NCI-H2196 treated with DMSO at 0.1 percent for 48 hours (cell line): ENCODE results near the gene RIN3.

Source experiments
- DNase-seq: peaks from one replicate; lab custom pipeline; 2025; ENCODE audit not compliant: unreplicated experiment; lab: John Stamatoyannopoulos, UW

RIN3 gene

DNA sequence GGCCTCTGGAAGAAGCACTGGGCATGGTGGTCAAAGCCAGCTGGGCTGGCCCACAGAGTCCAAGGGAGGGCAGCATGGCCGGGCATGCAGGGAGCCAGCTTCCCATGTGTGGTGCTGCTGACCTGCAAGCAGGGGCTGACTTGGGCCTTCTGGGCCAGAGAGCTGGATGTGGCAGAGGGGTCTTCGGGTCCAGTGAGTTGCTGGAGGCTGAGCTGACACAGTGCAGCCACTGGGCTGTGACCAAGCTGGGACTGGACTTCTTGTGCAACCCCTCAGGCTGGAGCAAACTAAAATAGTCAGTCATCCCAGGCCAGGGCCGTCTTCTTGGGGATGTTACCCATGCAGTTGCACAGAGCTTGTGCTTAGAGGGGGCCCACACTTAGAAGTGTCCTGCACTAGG is 7.3 kb upstream of the RIN3 start:
- no peak for DNase-seq

DNA sequence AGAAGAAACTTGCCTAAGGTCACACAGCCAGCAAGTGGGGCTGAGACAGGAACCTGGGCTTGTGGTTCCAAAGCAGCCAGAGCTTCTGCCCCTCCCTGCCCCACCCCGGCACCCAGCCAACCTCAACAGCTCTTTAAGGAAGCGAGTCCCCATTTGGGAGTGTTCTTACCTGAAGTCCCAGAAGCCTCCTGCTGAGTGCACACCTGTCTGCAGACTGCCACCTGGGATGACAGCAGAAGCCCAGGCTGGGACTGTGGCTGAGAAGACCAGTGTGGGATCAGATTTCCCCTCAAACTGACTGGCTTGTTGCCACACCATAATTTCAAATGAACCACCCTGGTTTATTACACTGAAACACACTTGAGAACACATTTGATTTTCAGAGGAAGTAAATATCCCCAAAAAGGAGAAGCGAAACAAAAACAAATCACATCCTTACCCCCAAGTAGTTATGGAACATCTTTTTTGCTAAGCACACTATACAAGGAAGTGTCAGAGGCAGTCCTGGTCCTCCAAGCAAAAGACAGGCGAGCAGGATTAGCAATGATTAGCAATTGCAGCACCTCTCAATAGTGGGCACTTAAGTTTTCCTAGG is 6.3 kb upstream of the RIN3 start:
- peak; percentile 18 for DNase-seq

- DNase-seq = no peak
Measured at GRCh38 chr14:92510972-92511371, 2.6 kb upstream of the RIN3 start.

DNA sequence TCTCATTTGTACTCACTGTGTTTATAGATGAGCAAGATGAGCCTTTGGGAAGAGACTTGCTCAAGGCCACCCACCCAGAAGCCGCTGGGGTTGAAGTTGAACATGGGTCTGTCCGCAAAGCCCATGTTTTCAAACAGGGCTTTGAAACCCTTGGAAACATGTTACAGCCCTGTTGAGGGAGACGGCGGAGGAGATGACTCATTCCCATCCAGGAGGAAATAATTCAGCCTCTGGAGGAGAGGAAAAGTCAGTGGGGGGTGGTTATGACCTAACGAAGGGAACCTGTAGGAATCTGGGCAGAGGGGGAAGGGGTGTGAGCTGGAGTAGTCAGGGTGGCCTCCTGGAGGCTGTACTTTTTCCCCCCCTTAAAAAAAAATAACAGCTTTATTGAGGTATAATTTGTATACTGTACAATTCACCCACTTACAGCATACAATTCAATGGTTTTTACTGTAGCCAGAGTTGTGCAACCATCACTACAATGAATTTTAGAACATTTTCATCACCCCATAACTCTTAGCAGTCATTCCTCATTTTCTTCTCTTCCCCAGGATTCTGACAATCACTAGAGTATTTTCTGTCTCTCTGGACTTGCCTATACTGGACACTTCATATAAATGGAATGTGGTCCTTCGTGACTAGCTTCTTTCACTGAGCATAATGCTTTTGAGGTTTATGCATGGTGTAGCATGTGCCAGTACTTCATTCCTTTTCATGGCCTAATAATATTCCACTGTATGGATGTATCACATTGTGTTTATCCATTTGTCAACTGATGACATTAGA is 1.9 kb upstream of the RIN3 start:
- DNase-seq = no peak

GRCh38 chr14:92512807-92513203 is 776 bp upstream of the RIN3 start:
- no peak for DNase-seq

- DNase-seq = no peak
Measured at GRCh38 chr14:92513966-92514843, 624 bp downstream of the RIN3 start.

DNA sequence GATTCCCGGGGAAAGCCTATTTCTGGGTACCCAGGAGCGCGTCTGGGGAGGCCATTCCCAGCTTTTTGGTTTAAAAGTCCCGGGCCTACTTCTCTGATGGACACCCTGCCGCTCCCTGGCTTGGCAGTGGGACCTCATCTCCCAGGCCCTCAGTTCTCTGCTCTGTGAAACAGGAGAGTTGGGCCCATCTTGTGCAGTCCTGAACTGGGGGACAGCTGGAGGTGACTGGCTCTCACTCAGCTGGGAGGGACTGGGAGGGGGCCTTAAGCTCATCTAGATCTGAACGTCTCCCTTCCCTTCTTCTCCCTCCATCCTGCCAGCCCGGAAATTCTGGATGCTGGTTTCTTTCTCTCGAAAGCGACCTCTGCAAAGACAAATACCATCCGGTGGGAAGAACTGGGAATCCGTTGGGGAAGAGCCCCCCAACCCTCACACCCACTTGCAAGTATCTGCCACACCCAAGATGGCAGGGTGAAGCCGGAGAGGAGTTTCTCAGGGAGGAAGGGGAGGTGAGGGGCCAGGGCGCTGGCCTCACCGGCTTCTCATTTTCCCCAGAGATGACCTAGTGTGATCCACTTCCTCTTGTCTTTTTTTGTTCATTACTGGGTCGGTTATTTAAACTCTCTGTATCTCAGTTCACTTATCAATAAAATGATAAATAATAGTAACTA is 1.4 kb downstream of the RIN3 start:
- DNase-seq = no peak

- no peak for DNase-seq
Measured at GRCh38 chr14:92515546-92516343, 2.2 kb downstream of the RIN3 start.

GRCh38 chr14:92516344-92516965 is 2.9 kb downstream of the RIN3 start:
- DNase-seq = no peak

DNA sequence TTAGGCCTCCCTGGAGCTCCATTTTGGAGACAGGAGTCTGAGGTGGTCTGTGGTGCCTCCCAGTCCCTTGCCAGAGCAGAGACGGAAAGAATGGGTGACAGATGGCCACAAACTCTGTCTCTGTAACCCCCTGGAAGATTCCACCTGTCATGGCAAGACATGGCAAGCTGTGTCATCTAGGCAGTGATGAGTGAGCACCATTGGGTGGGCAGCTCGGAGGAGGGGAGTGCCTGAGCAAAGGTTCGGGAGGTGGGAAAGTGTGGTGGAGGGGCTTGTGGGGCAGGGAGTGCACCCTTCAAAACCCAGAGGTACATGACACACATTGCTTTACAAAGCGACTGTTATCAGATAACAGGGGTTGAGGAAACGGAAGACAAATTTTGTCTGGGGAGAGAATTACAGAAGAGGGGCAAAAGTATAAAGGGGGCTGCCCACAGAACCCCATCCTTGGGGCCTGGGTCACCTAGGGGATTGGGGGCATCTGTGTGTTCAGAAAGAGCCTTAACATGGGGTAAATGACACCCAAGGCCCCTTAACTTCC is 3.5 kb downstream of the RIN3 start:
- no peak for DNase-seq

DNA sequence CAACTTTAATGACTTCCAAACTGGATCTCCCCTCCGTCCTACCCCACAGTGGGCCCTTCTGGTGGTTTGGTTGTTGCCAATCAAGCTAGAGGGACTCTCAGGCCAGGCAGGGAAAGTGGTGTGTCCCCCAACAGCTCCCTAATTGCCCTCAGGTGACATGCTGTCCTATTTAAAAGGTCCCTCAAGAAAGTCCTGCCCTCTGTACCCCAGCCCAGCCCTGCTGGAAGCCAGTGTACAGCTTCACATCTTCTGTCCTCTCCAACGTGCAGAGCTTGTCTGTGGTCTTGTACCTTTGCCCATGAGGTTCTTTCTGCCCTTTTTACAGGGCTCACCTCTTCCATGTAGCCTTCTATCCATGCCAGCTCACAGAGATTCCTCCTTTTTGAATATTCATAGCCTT is 4.2 kb downstream of the RIN3 start:
- DNase-seq = no peak

DNA sequence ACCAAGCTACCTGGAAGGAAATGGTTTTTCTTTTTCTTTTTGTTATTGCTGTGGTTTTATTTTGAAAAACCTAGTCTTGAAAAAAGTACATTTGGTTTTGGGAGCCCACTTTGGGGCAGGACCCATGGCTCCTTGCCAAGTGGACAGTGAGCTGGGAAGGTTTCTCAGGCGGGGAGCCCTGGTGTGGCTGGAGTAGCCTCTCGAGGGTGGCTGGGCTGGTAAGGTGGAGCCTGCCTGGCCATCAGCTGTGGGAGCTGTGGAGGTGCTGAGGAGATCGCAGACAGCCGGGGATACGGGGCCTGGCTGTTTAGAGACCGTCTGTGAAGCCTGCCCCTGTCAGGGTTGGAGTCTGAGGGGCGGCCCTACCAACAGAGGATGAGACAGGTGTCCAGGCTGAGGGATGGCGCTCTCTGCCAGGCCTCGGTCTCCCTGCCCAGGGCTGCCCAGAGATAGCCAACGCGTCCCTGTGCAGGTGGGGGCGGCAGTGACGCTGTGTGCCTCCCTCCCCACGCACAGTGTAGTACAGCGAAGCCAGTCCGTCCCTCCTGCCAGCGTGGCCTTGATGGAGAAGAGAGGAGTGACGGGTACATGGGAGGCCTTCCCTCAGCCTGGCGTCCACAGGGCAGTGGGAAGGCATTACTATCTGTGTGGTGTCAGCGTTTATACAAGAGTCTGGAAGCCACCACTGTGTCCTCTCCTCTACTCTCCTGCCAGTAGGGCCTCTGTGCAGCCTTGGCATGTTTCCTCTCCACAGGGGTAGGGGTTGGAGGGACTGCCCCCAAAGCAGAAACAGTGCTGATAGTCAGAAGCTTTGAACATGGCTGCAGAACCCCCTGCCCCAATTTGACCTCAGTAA is 5.9 kb downstream of the RIN3 start:
- no peak for DNase-seq

DNA sequence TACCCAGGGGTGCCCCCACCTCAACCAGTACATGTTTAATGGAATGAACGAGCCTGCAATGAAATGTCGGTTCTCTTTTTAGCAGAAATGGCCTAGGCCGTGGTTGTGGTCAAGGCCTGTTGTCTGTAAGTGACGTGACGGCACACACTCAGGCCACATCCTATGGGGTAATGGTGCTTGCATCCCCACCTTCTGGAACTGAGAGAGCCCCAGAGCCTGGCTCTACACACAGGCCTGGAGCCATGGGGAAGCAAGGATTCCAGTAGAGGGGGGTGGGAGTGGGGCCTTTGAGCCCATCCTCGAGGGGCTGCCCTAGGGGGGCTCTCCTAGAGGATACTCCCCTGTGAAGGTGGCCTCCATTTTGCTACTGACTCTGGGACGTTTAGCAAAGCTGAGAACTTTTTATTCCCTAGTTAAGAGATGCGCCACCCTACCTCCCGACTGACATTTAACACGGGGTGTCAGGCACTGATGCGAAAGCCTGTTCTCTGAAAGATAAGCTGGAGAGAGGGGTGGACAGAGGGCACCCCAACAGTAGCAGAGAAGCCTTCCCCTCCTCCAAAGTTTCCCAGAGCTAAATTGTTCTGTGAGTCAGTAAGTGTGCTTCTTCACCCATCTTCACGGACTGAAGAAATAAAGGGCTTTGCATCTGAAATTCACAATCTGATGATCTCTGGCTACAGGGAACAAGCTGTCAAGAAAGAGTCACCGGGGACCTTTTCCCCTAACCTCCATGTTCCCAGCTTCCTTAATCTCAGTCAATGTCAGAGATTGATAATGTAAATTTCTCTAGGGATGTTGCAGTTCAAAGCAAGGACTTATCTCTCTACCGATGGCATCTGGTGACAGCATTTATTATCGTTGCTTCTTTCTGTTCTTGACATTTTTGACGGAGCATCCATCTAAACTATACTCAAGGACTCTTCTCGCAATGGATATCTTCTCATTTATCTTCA is 6.8 kb downstream of the RIN3 start:
- DNase-seq = no peak

- DNase-seq = no peak
Measured at GRCh38 chr14:92521058-92521415, 7.5 kb downstream of the RIN3 start.

DNA sequence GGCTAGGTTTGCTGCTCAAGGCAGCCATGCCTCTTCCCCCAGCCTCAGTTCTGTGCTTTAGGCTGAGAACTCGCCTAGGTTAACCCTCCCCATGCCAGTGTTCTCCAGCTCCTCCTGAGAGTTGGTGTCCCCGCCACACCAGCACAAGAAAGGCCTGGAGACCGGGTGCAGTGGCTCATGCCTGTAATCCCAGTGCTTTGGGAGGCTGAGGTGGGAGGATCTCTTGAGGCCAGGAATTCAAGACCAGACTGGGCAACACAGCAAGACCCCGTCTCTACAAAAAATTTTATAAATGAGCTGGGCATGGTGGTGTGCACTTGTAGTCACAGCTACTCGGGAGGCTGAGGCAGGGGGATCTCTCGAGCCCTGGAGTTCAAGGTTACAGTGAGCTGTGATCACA is 10.2 kb downstream of the RIN3 start:
- no peak for DNase-seq

DNA sequence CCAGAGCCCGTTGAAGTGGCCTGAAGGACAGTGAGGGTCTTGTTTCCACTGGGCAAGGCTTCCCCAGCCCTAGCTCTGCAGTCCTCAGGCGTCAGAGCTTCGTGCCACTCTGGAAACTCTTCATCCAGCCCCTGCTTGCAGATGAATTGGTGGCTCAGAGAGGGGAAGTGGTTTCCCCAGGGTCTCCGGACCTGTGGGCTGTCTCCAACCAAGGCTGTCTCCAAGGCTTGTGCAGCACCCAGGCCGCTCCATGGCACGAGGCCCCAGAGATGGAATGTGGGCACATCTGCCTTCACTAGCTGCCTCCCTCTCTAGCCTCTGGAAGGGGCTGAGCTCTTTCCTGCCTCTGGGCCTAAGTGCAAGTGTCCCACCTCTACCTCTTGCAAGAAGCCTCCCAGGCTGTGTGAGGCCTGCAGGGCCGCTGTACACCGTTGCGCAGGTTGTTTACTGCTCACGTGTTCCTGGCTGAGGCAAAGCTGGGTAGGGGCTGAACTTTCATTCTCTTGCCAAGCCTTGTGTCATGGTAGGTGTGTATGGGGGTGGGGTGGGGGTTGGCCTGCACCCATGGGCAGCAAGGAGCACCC is 11.1 kb downstream of the RIN3 start:
- DNase-seq = no peak

- no peak for DNase-seq
Measured at GRCh38 chr14:92525322-92526095, 11.9 kb downstream of the RIN3 start.
